Fibroblast of lung (primary cell): ENCODE measurements around the gene COLEC12. TPM values are rescaled to one million over a fixed set of nuclear protein-coding genes. Genes with fewer than 3 reads are reported as not detected.

ENCODE experiments used
- DNase-seq, 2 donors: peaks; one replicate each; pipeline versions ENCODE4 v3.0.0 to v3.0.0-alpha.2; 2010; ENCODE audit warnings: low read depth in 2 of 2
- H2AFZ ChIP-seq: 2 replicates; pipeline ENCODE4 v1.5.1; 2012; ENCODE audit warnings: low read length, control low read depth, inconsistent platforms
- H3K27ac ChIP-seq: 2 replicates; pipeline ENCODE4 v1.5.1; 2011; ENCODE audit warnings: low read length, control low read depth; ENCODE audit not compliant: insufficient read depth
- H3K27me3 ChIP-seq: 2 replicates; pipeline ENCODE4 v1.5.1; 2011; ENCODE audit warnings: mild to moderate bottlenecking, low read length; ENCODE audit not compliant: control insufficient read depth, insufficient read depth
- H3K36me3 ChIP-seq: 2 replicates; pipeline ENCODE4 v1.5.1; 2011; ENCODE audit warnings: low read length; ENCODE audit not compliant: control insufficient read depth, insufficient read depth
- H3K4me1 ChIP-seq: 2 replicates; pipeline ENCODE4 v1.5.1; 2011; ENCODE audit warnings: low read length; ENCODE audit not compliant: control insufficient read depth, insufficient read depth; ENCODE audit errors: extremely low read depth
- H3K4me2 ChIP-seq: 2 replicates; pipeline ENCODE4 v1.5.1; 2011; ENCODE audit warnings: low read length, control low read depth; ENCODE audit not compliant: insufficient read depth; ENCODE audit errors: extremely low read depth
- H3K4me3 ChIP-seq, 4 experiments: fragments of 200-600 bp in 1 of 4; sonication (generic) in 1 of 4; replicated peaks in 1 of 4; 2 replicates each; pipeline ENCODE4 v1.5.1; 2011 to 2016; ENCODE audit warnings: low read length in 4 of 4, low read depth in 3 of 4, mild to moderate bottlenecking in 3 of 4, control low read depth in 2 of 4, inconsistent platforms in 1 of 4, mixed read lengths in 1 of 4; ENCODE audit not compliant: insufficient read depth in 1 of 4; ENCODE audit errors: control extremely low read depth in 1 of 4
- H3K79me2 ChIP-seq: 2 replicates; pipeline ENCODE4 v1.5.1; 2012; ENCODE audit warnings: mild to moderate bottlenecking, low read length, inconsistent platforms; ENCODE audit not compliant: control insufficient read depth, insufficient read depth
- H3K9ac ChIP-seq: 2 replicates; pipeline ENCODE4 v1.5.1; 2011; ENCODE audit warnings: mild to moderate bottlenecking, low read length, control low read depth; ENCODE audit not compliant: insufficient read depth
- H3K9me3 ChIP-seq: 2 replicates; pipeline ENCODE4 v1.5.1; 2012; ENCODE audit warnings: low read depth, low read length; ENCODE audit not compliant: control insufficient read depth, insufficient read depth
- H4K20me1 ChIP-seq: 2 replicates; pipeline ENCODE4 v1.5.1; 2011; ENCODE audit warnings: low read length; ENCODE audit not compliant: control insufficient read depth, insufficient read depth; ENCODE audit errors: extremely low read depth
- CTCF ChIP-seq, 2 donors: IDR thresholded peaks in 1 of 2; conservative IDR thresholded peaks in 1 of 2; 1 replicate in 1 of 2; 2 replicates in 1 of 2; pipeline ENCODE4 v1.5.1; 2011 to 2012; ENCODE audit warnings: low read length in 2 of 2, control low read depth in 1 of 2, inconsistent platforms in 1 of 2, low read depth in 1 of 2, mild to moderate bottlenecking in 1 of 2
- EZH2 ChIP-seq: IDR thresholded peaks from 2 replicates; pipeline ENCODE4 v1.5.1; 2012; ENCODE audit warnings: low read length, control low read depth, mild to moderate bottlenecking; ENCODE audit errors: missing control alignments
- polyA plus RNA-seq, 2 donors: library from polyadenylated mRNA; depleted of rRNA in 1 of 2; stranded (reverse) in 1 of 2; unstranded in 1 of 2; fragments of >200 nt; gene quantifications; 2 replicates each; pipeline ENCODE4 v1.2.1, GENCODE V29; 2011 to 2012; ENCODE audit warnings: missing spikeins in 1 of 2
- total RNA-seq: library from RNA; depleted of rRNA; stranded (reverse); fragments of >200 nt; gene quantifications from 2 replicates; pipeline ENCODE4 v1.2.1, GENCODE V29; 2014

COLEC12 gene
- total and polyA plus RNA-seq, 2 donors (not counting 1 experiment from before 2014, with no cell fraction given), result 20.0 to 24.8 TPM

- DNase-seq, result no peak
- no peak overlapping the region for H3K4me3 ChIP-seq
- no peaks in the 10 kb centered on the region for H4K20me1 ChIP-seq
- H3K27me3 ChIP-seq, result no peaks in the 10 kb centered on the region
- peaks cover 11% of the 10 kb centered on the region for H3K4me1 ChIP-seq
- peak overlapping the region; percentile 25 for H3K4me2 ChIP-seq
- H3K36me3 ChIP-seq, result no peaks in the 10 kb centered on the region
- H2AFZ ChIP-seq, result no peak overlapping the region
- H3K79me2 ChIP-seq, result no peaks in the 10 kb centered on the region
- no peak for TF ChIP-seq CTCF (conservative IDR thresholded peaks at IDR 0.05 in 1 of 2, IDR thresholded peaks at IDR 0.05 in 1 of 2; ENCODE audit: low read depth in 1 of 2, low read length in 2 of 2)
- no peak for TF ChIP-seq EZH2
- peak overlapping the region; percentile 67 for H3K27ac ChIP-seq
- no peaks in the 10 kb centered on the region for H3K9me3 ChIP-seq
- H3K9ac ChIP-seq, result no peak overlapping the region
Observed at GRCh38 chr18:415047-415446, 85.5 kb downstream of the COLEC12 start.

- no peaks in the 10 kb centered on the region for H3K36me3 ChIP-seq
- no peaks in the 10 kb centered on the region for H3K79me2 ChIP-seq
- TF ChIP-seq CTCF (conservative IDR thresholded peaks at IDR 0.05 in 1 of 2, IDR thresholded peaks at IDR 0.05 in 1 of 2; ENCODE audit: low read depth in 1 of 2, low read length in 2 of 2), result no peak
- TF ChIP-seq EZH2, result no peak
- no peak overlapping the region for H3K4me2 ChIP-seq
- no peak overlapping the region for H3K27ac ChIP-seq
- H2AFZ ChIP-seq, result no peak overlapping the region
- peaks cover 11% of the 10 kb centered on the region for H3K4me1 ChIP-seq
- no peaks in the 10 kb centered on the region for H3K27me3 ChIP-seq
- no peaks in the 10 kb centered on the region for H3K9me3 ChIP-seq
- peak in 1 of 2 donors; percentile 68 for DNase-seq
- no peaks in the 10 kb centered on the region for H4K20me1 ChIP-seq
- H3K4me3 ChIP-seq, result no peak overlapping the region
- no peak overlapping the region for H3K9ac ChIP-seq
Observed at GRCh38 chr18:413233-413632, 87.3 kb downstream of the COLEC12 start.

GRCh38 chr18:410047-410455 is 90.5 kb downstream of the COLEC12 start:
- H3K9me3 ChIP-seq, result no peaks in the 10 kb centered on the region
- no peak overlapping the region for H3K4me3 ChIP-seq
- TF ChIP-seq CTCF (conservative IDR thresholded peaks at IDR 0.05 in 1 of 2, IDR thresholded peaks at IDR 0.05 in 1 of 2; ENCODE audit: low read depth in 1 of 2, low read length in 2 of 2), result no peak
- no peak for TF ChIP-seq EZH2
- peaks cover 2% of the 10 kb centered on the region for H3K4me1 ChIP-seq
- no peaks in the 10 kb centered on the region for H3K36me3 ChIP-seq
- no peaks in the 10 kb centered on the region for H4K20me1 ChIP-seq
- no peaks in the 10 kb centered on the region for H3K27me3 ChIP-seq
- H3K9ac ChIP-seq, result no peak overlapping the region
- H3K4me2 ChIP-seq, result no peak overlapping the region
- H3K79me2 ChIP-seq, result no peaks in the 10 kb centered on the region
- DNase-seq, result no peak
- no peak overlapping the region for H2AFZ ChIP-seq
- H3K27ac ChIP-seq, result no peak overlapping the region
